Measurements from ENCODE around the gene GARRE1.

DNA sequence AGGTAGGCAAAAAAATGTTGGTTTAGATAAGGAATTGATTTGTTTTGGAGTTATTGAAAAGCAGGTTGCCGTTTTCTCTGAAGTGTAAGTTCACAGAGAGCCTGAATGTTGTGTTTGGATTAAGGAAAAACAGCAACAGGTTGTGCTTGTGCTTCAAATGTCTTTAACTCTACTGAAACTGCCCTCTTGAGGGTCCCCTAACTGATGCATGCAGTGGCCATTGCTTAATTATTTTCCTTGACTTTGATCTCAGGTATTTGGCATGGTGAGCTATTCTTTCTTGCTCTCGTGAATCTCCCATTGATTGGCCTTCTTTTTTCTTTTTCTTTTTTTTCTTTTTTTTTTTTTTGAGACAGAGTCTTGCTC is 3.2 kb downstream of the GARRE1 start:
- TF ChIP-seq, protein P1, sequence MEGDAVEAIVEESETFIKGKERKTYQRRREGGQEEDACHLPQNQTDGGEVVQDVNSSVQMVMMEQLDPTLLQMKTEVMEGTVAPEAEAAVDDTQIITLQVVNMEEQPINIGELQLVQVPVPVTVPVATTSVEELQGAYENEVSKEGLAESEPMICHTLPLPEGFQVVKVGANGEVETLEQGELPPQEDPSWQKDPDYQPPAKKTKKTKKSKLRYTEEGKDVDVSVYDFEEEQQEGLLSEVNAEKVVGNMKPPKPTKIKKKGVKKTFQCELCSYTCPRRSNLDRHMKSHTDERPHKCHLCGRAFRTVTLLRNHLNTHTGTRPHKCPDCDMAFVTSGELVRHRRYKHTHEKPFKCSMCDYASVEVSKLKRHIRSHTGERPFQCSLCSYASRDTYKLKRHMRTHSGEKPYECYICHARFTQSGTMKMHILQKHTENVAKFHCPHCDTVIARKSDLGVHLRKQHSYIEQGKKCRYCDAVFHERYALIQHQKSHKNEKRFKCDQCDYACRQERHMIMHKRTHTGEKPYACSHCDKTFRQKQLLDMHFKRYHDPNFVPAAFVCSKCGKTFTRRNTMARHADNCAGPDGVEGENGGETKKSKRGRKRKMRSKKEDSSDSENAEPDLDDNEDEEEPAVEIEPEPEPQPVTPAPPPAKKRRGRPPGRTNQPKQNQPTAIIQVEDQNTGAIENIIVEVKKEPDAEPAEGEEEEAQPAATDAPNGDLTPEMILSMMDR (IDR thresholded peaks at IDR 0.05; ENCODE audit: low read length), result no peak
- TF ChIP-seq EZH2 (optimal IDR thresholded peaks at IDR 0.05; ENCODE audit: low read depth, low read length) (no peak), EZH2phosphoT487 (IDR thresholded peaks at IDR 0.05; ENCODE audit: low read length) (no peak)

All from MM.1S (cell line).